ENCODE results near the gene HYOU1. TPM values are rescaled to one million over a fixed set of nuclear protein-coding genes. Genes with fewer than 3 reads are reported as not detected.
"Not testable (repeated sequence)": the region's sequence is repeated elsewhere in the genome, so short reads cannot be mapped to it uniquely, and the experiment has no call there.

HYOU1 gene
- total RNA-seq, 1 donor from 2014 or later, result 195 TPM

- no peak for DNase-seq (ENCODE audit: extremely low read depth, low read depth, low spot score)
Observed at GRCh38 chr11:119024430-119025098, 32.4 kb downstream of the HYOU1 start.

GRCh38 chr11:119023741-119024140, 33.3 kb downstream of the HYOU1 start:
- DNase-seq (ENCODE audit: extremely low read depth, low read depth, low spot score), result no peak

- DNase-seq (ENCODE audit: extremely low read depth, low read depth, low spot score), result no peak
Observed at GRCh38 chr11:119021631-119022030, 35.4 kb downstream of the HYOU1 start.

- no peak for DNase-seq (ENCODE audit: extremely low read depth, low read depth, low spot score)
Observed at GRCh38 chr11:119019996-119020395, 37.0 kb downstream of the HYOU1 start.

- DNase-seq (ENCODE audit: extremely low read depth, low read depth, low spot score), result peak; percentile 82
Observed at GRCh38 chr11:119018074-119018938, 38.7 kb downstream of the HYOU1 start, which contains the start of the genes RPS25 and TRAPPC4. RPS25 (minus strand) TSS chr11:119018343; CDS start chr11:119018284, 59 bp downstream. TRAPPC4 (plus strand) TSS chr11:119018766; CDS start chr11:119018796, 30 bp downstream.

- not testable (repeated sequence) for DNase-seq (ENCODE audit: extremely low read depth, low read depth, low spot score)
Observed at GRCh38 chr11:119017377-119017776, 39.6 kb downstream of the HYOU1 start.

- DNase-seq (ENCODE audit: extremely low read depth, low read depth, low spot score), result no peak
Observed at GRCh38 chr11:119016216-119017009, 40.6 kb downstream of the HYOU1 start.

- no peak for DNase-seq (ENCODE audit: extremely low read depth, low read depth, low spot score)
Observed at GRCh38 chr11:119015054-119015611, 41.9 kb downstream of the HYOU1 start.

GRCh38 chr11:119014209-119014924, 42.6 kb downstream of the HYOU1 start:
- DNase-seq (ENCODE audit: extremely low read depth, low read depth, low spot score), result no peak

GRCh38 chr11:119012629-119013170, 44.3 kb downstream of the HYOU1 start:
- no peak for DNase-seq (ENCODE audit: extremely low read depth, low read depth, low spot score)

GRCh38 chr11:119011476-119012053, 45.4 kb downstream of the HYOU1 start:
- DNase-seq (ENCODE audit: extremely low read depth, low read depth, low spot score), result no peak

- DNase-seq (ENCODE audit: extremely low read depth, low read depth, low spot score), result no peak
Observed at GRCh38 chr11:119006656-119007055, 50.3 kb downstream of the HYOU1 start.

- no peak for DNase-seq (ENCODE audit: extremely low read depth, low read depth, low spot score)
Observed at GRCh38 chr11:119000906-119001305, 56.1 kb downstream of the HYOU1 start.

GRCh38 chr11:118998822-118999221, 58.2 kb downstream of the HYOU1 start:
- no peak for DNase-seq (ENCODE audit: extremely low read depth, low read depth, low spot score)

- no peak for DNase-seq (ENCODE audit: extremely low read depth, low read depth, low spot score)
Observed at GRCh38 chr11:118998388-118998717, 58.7 kb downstream of the HYOU1 start.

- no peak for DNase-seq (ENCODE audit: extremely low read depth, low read depth, low spot score)
Observed at GRCh38 chr11:118997627-118998387, 59.2 kb downstream of the HYOU1 start, which contains the start of gene CENATAC. CENATAC (plus strand) TSS chr11:118998138; CDS start chr11:118998198, 60 bp downstream.

GRCh38 chr11:118996926-118997626, 59.9 kb downstream of the HYOU1 start:
- no peak for DNase-seq (ENCODE audit: extremely low read depth, low read depth, low spot score)
